Endothelial cell (in vitro differentiated cells): Measurements from ENCODE around the gene AGA. TPM values are rescaled to one million over a fixed set of nuclear protein-coding genes. Genes with fewer than 3 reads are reported as not detected.

ENCODE experiments used
- DNase-seq: peaks from one replicate; pipeline ENCODE4 v3.0.0; 2021; ENCODE audit warnings: low spot score
- H3K27ac Mint-ChIP-seq: one replicate; pipeline ENCODE4 v1.8.0; 2021; ENCODE audit warnings: mixed read lengths, inconsistent platforms; ENCODE audit not compliant: unreplicated experiment
- H3K27me3 Mint-ChIP-seq: one replicate; pipeline ENCODE4 v1.8.0; 2021; ENCODE audit warnings: mild to moderate bottlenecking, moderate library complexity, mixed read lengths, inconsistent platforms; ENCODE audit not compliant: unreplicated experiment
- H3K36me3 Mint-ChIP-seq: one replicate; pipeline ENCODE4 v1.8.0; 2021; ENCODE audit warnings: mild to moderate bottlenecking, low read depth, mixed read lengths, inconsistent platforms; ENCODE audit not compliant: unreplicated experiment
- H3K4me1 Mint-ChIP-seq: one replicate; pipeline ENCODE4 v1.8.0; 2021; ENCODE audit warnings: mild to moderate bottlenecking, mixed read lengths, inconsistent platforms; ENCODE audit not compliant: unreplicated experiment
- H3K4me3 Mint-ChIP-seq: one replicate; pipeline ENCODE4 v1.8.0; 2021; ENCODE audit warnings: mild to moderate bottlenecking, mixed read lengths, inconsistent platforms; ENCODE audit not compliant: unreplicated experiment
- H3K9me3 Mint-ChIP-seq: one replicate; pipeline ENCODE4 v1.8.0; 2021; ENCODE audit warnings: mixed read lengths, inconsistent platforms; ENCODE audit not compliant: unreplicated experiment
- total RNA-seq: library from RNA; stranded (reverse); fragmentation: NEBNext Ultra II Directional; extraction: Animal tissue kit (Norgen Biotek cat#: 25700); gene quantifications from one replicate; pipeline ENCODE4 v1.2.1, GENCODE V29; 2021; ENCODE audit not compliant: unreplicated experiment
- TF ChIP-seq, protein P1 (sequence below): fragments of 200-600 bp; sonication (generic); IDR thresholded peaks from one replicate; pipeline ENCODE4 v1.5.0; 2021; ENCODE audit warnings: antibody characterized with exemption; ENCODE audit not compliant: unreplicated experiment

Gene AGA
- total RNA-seq, 1 donor from 2014 or later, result 8.6 TPM

DNA sequence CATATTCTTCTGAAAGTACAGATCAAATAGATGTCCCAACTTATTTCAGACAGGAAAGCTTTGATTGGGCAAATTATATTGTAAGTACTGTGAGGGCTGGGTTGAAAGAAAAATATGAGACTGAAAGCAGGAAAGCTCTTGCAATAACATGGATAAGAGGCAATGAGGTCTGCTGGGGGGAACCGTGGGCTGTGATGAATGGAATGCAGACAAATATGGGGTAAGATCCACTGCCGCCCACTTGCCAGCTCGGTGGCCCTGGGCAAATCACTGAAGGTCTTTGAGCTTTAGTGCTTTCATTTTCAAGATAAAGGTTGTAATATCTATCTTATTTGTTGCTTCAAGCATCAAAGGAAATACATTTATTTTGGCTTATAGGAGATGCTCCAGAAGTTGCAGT is 51.0 kb downstream of the AGA start:
- H3K27me3 Mint-ChIP-seq, result no peaks in the 10 kb centered on the region
- H3K27ac Mint-ChIP-seq, result no peak overlapping the region
- no peaks in the 10 kb centered on the region for H3K36me3 Mint-ChIP-seq
- peaks cover 8% of the 10 kb centered on the region for H3K4me1 Mint-ChIP-seq
- H3K9me3 Mint-ChIP-seq, result no peaks in the 10 kb centered on the region
- no peak for DNase-seq
- TF ChIP-seq, protein P1, sequence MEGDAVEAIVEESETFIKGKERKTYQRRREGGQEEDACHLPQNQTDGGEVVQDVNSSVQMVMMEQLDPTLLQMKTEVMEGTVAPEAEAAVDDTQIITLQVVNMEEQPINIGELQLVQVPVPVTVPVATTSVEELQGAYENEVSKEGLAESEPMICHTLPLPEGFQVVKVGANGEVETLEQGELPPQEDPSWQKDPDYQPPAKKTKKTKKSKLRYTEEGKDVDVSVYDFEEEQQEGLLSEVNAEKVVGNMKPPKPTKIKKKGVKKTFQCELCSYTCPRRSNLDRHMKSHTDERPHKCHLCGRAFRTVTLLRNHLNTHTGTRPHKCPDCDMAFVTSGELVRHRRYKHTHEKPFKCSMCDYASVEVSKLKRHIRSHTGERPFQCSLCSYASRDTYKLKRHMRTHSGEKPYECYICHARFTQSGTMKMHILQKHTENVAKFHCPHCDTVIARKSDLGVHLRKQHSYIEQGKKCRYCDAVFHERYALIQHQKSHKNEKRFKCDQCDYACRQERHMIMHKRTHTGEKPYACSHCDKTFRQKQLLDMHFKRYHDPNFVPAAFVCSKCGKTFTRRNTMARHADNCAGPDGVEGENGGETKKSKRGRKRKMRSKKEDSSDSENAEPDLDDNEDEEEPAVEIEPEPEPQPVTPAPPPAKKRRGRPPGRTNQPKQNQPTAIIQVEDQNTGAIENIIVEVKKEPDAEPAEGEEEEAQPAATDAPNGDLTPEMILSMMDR, result no peak
- H3K4me3 Mint-ChIP-seq, result no peak overlapping the region

DNA sequence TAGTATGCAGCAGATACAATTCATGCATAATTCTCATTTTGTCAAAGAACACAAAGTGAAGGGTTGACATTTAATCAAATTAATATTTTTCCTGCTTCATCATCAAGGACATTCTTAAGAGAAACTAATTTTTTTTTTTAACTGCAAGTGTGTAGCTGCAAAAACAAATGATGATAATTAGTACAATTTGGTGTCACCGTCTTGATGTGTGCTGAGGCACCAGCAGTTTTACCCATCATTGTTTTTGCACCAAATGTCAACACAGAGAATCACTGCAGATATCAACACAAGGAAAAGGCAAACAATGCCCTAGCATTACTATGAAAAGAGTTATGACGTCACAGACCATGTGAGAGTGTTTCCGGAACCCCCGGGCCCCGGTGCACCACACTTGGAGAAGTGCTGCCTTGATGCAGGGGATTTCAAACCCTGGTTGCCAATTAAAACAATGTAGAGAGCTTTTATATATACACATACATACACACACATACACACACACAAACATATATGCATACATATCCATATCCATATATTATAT is 55.9 kb downstream of the AGA start:
- TF ChIP-seq, protein P1, result no peak
- Mint-ChIP-seq H3K9me3 (no peaks in the 10 kb centered on the region), H3K27ac (no peak overlapping the region), H3K4me1 (no peaks in the 10 kb centered on the region), H3K27me3 (no peaks in the 10 kb centered on the region), H3K36me3 (no peaks in the 10 kb centered on the region), H3K4me3 (no peak overlapping the region)
- no peak for DNase-seq

DNA sequence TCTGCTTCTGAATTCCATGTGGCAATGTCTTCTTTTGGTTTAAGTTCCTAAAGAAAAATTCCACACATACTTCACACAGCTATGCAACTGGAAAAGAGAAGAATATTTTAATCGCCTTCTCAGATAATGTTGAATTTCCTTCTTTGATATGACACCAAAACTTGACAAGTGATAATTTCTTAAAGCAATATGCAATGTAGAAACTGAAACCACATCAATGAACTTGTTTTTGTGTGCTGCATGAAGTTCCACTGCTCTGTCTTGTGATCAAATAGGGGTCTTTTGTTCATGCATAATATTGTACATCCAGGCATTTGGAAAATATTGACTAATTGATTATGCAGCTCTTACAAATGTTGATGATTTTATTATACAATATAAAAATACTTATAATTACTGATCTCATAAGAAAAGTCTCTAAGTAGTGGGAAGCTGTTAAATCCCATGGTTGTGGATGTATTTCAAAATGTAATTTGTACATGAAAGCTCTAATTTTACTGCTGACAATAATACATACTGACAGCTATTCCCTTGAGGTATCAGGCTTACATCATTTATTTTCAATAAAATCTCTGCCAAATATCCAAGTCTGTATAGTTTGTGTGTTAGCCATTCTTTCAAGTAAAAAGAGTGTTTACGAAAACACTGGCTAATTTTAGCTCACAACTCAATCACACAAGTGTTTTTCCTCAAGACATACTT is 56.5 kb downstream of the AGA start:
- H3K27me3 Mint-ChIP-seq, result no peaks in the 10 kb centered on the region

GRCh38 chr4:177384856-177385397 is 57.3 kb downstream of the AGA start:
- TF ChIP-seq, protein P1, result no peak
- no peaks in the 10 kb centered on the region for H3K36me3 Mint-ChIP-seq
- no peak overlapping the region for H3K27ac Mint-ChIP-seq
- no peaks in the 10 kb centered on the region for H3K4me1 Mint-ChIP-seq
- DNase-seq, result no peak
- no peaks in the 10 kb centered on the region for H3K9me3 Mint-ChIP-seq
- no peak overlapping the region for H3K4me3 Mint-ChIP-seq
- H3K27me3 Mint-ChIP-seq, result peaks cover 4% of the 10 kb centered on the region

More for the DNA sequence above, 56.5 kb downstream of the AGA start:
- no peak overlapping the region for H3K27ac Mint-ChIP-seq
- no peak overlapping the region for H3K4me3 Mint-ChIP-seq
- TF ChIP-seq, protein P1, result no peak
- DNase-seq, result no peak
- H3K9me3 Mint-ChIP-seq, result no peaks in the 10 kb centered on the region
- no peaks in the 10 kb centered on the region for H3K36me3 Mint-ChIP-seq
- no peaks in the 10 kb centered on the region for H3K4me1 Mint-ChIP-seq

GRCh38 chr4:177381762-177382310 is 60.4 kb downstream of the AGA start:
- Mint-ChIP-seq H3K27ac (no peak overlapping the region), H3K4me1 (no peaks in the 10 kb centered on the region), H3K36me3 (no peaks in the 10 kb centered on the region), H3K4me3 (no peak overlapping the region), H3K27me3 (peaks cover 4% of the 10 kb centered on the region), H3K9me3 (no peaks in the 10 kb centered on the region)
- no peak for DNase-seq
- TF ChIP-seq, protein P1, result no peak
